GM18870 (cell line): ENCODE data around the gene NANOS1.

ENCODE experiments used
- ATAC-seq: cut with Tn5 transposase; IDR thresholded peaks from one replicate; pipeline ENCODE4 v1.9.1; 2021; ENCODE audit warnings: moderate library complexity; ENCODE audit not compliant: unreplicated experiment

Gene NANOS1

DNA sequence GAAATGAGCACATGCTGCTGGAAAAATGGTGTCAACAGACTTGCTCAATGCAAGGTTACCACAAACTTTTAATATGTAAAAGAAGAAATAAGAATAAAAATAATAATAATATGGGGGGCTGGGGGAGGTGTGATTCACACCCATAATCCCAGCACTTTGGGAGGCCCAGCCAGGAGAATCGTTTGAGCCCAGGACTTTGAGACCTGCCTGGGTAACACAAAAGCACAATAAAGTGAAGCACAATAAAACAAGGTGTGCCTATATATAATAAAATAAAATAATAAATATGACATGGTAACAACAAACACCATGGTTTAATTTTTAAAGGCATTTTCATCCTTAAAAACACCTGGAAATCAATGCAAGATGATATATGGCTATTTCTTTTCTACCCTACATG is 26.0 kb downstream of the NANOS1 start:
- ATAC-seq = no peak

GRCh38 chr10:119058010-119058409 is 28.5 kb downstream of the NANOS1 start:
- ATAC-seq = no peak

DNA sequence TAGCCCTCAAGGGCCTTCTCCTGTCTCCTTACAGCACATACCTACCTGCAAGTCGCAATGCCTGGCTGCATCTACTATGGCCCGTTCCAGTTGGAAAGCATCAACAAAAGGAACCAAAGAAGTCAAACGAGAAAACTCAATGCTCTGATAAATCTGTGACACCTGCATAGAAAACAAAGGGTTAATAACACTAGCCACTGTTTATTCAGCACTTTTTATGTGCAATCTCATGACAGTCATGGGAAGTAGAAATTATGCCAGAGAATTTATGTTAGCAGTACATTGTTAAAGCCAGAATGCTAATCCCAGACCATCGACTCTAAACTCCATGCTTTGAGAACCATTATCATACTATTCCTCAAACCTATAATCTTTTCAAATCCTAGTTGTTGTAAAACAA is 30.0 kb downstream of the NANOS1 start:
- ATAC-seq = no peak

DNA sequence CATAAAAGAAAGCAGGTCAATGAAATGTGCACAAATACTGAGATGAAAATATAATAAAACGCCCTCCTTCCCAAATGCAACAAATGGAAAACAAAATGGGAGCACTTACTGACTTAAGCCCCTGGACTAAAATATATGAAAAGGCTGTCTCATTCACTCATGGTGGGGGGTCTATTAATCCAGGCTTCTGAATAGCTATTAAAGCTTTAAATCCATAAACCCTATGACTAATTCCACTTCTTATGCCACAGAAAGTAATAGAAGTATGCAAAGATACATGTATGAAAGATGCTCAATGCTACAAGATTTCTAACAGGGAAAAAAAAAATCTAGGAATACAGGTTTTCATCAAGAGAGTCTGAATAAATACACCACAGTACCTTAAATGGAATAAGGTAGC is 30.6 kb downstream of the NANOS1 start:
- no peak for ATAC-seq

DNA sequence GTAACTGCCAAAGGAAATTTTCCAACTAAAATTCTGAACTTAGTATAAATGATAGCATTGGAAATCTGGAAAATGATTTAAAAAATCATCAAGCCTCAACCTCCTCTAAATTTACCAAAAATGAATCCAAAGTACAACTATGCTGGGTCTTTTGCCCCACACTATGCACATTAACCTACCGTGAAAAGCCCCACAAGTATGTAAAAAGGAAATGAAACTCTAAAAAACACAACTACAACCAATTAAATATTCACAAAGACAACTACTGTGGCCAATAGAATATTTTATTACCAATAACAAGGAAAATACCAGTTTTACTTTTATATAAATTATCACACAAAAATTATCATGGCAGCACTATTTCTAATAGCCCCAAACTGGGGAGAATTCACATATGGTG is 31.8 kb downstream of the NANOS1 start:
- ATAC-seq = no peak

DNA sequence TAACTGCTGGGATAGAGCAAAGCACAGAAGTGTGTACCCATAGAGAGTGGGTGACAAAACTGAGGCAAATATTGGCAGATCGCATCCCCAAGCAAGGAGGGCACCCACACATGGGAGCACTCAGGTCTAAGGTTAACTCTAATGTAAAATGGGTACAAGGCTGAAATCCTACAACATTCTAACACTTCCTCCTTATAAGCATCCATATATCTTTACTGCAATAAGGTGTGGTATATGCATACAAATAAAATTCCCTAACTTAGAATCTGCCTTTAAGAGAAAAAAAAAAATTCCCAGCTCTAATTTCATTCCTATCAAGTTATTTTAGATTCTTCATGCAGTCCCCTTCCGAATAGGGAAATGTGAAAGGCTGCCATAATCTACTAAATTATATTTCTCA is 32.4 kb downstream of the NANOS1 start:
- no peak for ATAC-seq

- no peak for ATAC-seq
Measured at GRCh38 chr10:119070395-119071165, 41.1 kb downstream of the NANOS1 start.

DNA sequence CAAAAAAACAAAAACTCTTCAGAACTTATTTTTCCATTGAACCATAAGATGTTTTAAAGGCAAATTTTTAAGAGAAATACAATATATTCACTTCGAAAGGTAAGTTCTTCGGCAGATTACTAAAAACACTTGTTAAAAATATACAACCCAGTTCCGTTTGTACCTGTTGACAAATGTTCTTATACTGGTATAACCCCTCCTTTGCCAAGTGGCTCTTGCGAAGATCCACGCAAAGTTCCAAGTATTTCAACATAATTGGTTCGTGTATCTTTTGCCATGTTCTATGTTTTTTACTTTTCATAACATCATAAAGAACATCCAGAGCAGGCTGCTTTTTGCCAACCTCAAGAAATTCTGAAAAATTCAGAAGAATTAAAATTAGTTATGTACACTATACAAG is 44.1 kb downstream of the NANOS1 start:
- no peak for ATAC-seq

- ATAC-seq = no peak
Measured at GRCh38 chr10:119078422-119079179, 49.1 kb downstream of the NANOS1 start.

- peak; percentile 41 for ATAC-seq
Measured at GRCh38 chr10:119079599-119080520, 50.3 kb downstream of the NANOS1 start.

DNA sequence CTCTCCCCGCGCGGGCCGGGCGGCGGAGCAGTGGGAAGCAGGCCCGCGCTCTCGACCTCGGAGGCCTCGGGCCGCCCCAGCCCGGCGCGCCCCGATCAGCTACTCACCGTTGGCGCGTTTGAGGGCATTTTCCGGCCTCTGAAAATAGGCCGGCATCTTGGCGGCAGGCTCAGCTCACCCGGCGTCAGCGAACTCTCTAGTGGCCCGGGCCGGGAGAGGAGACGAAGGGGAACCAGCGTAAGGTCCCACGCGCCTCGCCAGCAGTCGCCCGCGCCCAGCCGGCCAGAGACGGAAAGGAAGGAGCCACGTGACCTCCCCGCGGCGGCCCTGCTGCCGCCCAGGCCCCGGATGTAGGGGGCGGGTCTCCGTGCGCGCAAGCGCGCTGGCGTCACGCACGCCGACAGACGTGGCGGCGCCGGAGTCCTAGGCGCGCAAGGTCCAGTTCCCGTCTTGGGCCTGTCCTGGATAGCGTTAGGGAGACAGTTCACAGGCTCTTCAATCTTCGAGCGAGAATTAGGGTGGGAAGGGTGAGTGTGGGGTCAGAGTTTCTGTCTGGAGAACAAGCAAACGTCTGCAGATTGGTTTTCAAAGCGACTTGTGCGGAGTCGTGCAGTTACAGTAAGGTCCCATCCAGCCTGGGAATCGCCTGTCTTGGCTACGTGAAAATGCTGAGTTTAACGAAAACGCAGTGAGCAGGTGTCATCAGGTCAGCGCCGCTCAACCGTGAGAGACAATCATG is 51.2 kb downstream of the NANOS1 start, which contains the start of gene EIF3A:
Gene EIF3A, minus strand, starts transcription at position 297 of the 739 bp plus-strand sequence. Its CDS starts 141 bp downstream, at position 156.
- peak; percentile 61 for ATAC-seq
